HG03575 (cell line): ENCODE measurements around the gene DNAJC18.
"Not testable (repeated sequence)": the region's sequence is repeated elsewhere in the genome, so short reads cannot be mapped to it uniquely, and the experiment has no call there.

ENCODE experiments used
- ATAC-seq: cut with Tn5 transposase; IDR thresholded peaks from one replicate; pipeline ENCODE4 v1.9.1; 2021; ENCODE audit not compliant: unreplicated experiment, insufficient number of reproducible peaks, low FRiP score; ENCODE audit errors: extremely low read depth

DNAJC18 gene

DNA sequence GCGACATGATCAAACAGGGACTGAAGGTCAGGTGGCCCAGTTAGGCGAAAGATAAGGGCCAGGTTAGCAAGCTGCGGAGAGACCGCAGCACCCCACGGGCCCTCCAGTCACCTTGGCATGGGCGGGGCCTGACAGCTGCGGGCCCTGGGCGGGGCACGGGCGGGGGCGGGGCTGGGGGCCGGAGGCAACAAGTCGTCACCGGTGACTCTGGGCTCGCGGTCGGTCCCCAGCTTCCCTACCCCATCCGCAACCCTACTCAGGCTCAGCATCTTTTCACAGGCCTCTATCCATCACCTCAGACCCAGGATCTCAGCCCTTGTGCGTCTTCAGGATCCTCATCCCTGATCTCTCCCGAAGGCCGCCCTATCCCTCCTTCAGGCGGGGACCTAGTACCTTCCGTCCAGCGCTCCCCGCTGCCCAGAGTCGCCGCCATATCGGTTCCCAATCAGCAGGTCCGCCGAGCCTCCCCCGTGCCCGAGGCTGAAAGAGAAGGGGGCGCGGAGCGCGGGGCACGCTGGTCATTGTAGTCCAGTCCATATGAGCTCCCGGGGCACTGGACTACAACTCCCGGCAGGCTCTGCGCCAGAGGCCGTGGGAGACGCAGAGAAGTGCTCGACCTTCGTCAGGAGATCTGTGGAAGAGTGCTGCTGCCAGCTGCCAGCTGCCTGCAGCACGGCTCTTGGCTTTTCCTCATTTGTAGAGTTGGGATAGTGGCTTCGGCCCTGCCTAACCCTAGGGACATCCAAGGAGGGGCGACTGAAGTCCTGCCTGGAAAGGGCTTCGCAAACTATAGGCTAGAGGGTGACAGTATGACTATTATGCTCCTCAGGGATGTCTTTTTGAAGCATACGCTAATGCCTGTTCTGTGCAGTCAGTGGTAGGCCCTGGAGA lies at the start of gene DNAJC18:
Gene DNAJC18 (minus strand): TSS at position 513 of the 891 bp plus-strand sequence. CDS start 80 bp downstream, at position 433.
- peak; percentile 51 for ATAC-seq

DNA sequence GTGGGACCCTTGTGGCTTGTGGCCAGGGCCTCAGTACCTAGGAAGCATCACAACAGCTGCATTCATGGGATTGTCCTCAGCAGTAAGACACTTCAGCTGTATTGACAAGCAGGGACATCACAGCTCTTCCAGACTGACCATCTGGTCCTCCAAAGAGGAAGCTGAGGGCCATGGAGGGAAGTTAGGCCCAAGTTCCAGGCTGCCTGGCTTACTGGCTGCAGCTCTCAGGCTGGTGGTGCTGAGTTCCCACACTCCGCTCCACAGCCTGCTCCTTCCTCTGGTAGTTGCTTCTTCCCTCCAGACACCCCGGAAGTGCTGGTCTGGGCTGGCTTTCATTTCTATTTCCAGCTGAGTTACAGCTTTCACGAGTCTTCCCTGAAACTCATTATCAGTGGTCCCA lies 48.9 kb upstream of the DNAJC18 start:
- ATAC-seq = no peak

GRCh38 chr5:139486201-139486600 lies 46.9 kb upstream of the DNAJC18 start:
- no peak for ATAC-seq

GRCh38 chr5:139482890-139483208 lies 43.5 kb upstream of the DNAJC18 start:
- not testable (repeated sequence) for ATAC-seq

DNA sequence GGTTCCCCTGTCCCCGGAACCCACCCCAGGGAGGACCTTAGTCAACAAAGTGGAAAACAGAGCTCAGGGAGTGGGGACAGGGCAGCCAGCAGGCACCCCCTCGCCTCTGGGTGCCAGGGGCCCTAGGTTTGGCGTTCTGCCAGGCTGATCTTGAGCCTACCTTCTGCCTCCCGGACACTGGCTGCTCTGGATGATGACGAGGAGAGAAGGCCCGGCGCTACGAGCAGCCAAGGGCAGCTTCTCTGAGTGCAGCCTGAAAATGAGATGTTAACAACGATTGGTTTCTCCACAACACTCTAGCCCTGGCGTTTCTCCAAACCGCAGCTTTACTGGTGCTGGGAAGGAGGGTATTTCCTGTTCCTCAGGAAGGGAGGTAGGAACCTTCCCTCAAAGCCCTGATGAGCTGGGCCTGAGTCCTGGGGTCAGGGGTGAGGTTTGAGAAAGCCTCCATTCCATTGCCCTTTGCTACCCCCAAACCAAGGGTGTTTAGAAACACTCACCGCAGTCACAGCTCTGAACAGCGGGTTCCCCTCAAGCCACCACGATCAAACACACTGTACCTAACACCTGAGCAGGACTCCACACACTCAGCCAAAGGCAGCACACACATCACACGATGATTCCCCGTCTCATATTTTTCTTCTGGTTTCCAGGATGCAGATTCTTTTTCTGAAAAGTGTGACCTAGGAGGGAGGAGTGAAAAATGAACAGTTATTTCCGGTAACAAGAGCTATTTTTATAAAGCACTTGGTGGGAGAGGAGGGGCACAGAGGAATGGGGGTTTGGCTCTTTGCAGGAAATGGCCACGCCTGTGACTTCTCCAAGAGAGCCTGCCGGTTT lies 42.9 kb upstream of the DNAJC18 start, which contains the start of gene STING1:
Gene STING1 (minus strand): TSS at position 709 of the 840 bp plus-strand sequence. CDS start 1,054 bp downstream, outside the sequence.
- ATAC-seq = no peak

GRCh38 chr5:139481580-139482049 lies 42.3 kb upstream of the DNAJC18 start:
- ATAC-seq = no peak

DNA sequence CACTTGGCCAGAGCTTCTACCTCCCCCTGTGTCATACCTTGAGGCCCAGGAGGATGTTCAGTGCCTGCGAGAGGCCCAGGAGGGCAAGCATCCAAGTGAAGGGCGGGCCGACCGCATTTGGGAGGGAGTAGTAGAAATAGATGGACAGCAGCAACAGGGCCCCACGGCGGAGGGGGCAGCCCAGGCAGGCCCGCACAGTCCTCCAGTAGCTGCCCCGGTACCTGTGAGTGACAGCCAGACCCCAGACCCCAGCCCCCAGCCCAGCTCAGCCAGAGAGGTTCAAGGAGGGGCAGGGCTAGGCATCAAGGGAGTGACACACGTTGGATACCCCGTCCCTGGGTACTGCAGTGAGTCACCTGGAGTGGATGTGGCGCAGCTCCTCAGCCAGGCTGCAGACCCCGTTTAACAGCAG lies 41.8 kb upstream of the DNAJC18 start:
- no peak for ATAC-seq

- not testable (repeated sequence) for ATAC-seq
These were observed 40.4 kb upstream of the DNAJC18 start for GRCh38 chr5:139479729-139480128.

DNA sequence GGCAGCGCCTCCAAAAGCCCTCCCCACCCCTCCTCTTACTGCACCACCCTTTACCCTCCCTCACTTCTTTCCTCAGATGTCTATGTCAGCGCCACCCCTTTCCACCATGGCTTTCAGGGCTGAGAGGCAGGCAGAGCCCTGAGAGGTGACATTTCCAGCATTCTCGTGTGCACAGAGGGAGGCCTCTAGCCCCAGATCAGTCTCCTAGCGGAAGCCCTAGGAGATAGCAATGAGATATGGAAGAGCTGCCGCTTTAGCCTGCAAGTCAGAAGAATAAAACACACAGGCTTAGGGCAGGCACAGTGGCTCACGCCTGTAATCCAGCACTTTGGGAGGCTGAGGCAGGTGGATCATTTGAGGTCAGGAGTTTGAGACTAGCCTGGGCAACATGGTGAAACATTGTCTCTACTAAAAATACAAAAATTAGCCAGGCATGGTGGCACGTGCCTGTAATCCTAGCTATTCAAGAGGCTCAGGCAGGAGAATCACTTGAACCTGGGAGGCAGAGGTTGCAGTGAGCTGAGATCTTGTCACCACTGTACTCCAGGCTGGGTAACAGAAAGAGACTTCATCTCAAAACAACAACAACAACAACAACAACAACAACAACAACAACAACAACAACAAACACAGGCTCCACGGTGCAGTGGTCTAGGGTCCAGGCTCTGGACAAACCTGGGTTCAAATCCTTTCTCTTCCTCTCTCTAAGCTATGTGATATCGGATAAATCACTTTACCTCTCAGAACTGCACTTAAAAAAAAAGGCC lies 39.5 kb upstream of the DNAJC18 start:
- ATAC-seq = not testable (repeated sequence)

DNA sequence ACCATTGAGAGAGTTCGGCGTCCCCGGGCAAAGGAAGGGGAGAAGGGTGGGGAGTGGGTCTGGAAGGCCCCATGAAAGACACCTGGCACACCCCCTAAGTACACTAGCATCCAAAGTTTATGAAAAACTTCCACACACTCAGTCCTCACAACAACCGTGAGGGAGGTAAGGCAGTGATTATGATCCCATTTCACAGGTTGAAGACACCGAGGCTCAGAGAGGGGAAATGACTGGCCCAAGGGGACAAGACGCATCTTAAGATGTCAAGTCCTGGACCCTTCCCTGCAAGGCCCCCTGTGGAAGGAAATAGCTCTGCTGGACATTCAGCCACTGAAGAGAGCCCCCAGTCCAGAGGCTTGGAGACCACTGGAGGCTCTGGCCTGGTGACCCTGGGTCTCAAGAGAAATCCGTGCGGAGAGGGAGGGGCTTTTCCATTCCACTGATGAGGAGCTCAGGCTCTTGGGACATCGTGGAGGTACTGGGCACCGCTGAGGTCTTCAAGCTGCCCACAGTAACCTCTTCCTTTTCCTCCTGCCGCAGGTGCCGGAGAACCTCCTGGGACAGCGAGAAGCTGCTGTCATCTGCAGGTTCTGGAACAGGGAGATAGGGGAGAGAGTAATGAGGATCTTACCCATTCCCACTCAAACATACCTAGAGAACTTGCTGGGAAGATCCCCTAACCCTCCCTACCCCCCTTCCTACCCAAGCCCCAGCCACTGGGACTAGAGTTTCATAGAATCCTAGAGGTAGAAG lies 36.7 kb upstream of the DNAJC18 start:
- no peak for ATAC-seq

DNA sequence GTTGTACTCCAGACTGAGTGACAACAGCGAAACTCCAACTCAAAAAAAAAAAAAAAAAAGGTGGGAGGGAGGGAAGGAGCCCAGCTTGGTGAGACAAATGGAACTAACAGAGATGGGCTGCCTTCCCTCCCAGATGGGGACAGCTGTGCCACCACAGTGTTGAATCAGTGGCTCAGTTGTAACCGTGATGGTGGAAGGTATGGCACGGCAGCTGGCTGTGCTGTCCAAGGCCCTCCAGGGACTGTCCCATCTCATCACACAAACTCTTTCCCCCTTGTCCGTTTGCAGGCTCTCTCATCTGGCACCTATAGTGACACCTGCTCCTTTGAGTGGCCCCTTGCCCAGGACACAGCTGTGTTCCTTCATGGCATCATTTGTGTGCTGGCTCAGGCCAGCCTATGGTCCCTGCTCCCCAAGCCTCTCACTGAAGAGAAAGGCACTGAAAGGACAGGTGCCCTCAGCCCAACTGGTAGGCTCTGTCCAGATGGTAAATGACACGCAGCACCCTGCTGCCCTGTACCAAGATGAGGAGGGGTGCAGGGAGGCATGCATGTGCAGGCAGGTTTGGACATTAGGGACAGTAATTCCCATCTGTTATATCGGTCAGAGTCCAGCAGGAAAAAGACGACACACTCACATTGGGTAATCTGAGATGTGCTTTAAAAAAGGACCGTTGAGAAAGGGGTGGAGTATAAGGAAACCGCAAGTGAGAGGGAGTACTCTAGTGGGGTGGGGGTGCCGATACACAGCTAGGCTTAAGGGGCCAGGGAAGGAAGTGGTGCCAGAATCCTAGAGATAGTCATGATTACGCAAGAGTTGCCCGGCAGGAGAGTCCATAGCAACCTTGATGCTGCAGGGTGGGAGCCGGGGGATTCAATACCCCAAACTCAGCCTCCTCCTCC lies 35.8 kb upstream of the DNAJC18 start:
- no peak for ATAC-seq

DNA sequence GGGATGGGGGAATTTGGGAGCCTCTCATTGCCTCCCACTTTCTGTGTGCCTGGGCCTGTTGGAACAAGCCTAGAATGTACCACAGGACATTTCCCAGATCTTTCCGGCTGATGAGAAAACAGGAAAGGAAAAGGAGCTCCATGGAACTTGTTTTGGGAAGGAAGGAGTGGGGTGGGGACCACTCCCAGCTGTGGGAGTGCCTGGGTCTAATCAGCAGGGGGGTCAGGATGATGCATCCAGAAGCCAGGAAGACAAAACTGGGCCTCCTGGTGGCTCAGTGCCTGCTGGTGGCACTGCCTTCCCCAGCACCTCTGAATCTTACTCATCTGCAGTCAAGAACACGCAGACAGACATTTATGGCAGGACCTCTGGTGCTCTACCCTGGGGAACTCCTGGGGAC lies 34.2 kb upstream of the DNAJC18 start:
- no peak for ATAC-seq

- no peak for ATAC-seq
These were observed 33.8 kb upstream of the DNAJC18 start for GRCh38 chr5:139473105-139473504.

DNA sequence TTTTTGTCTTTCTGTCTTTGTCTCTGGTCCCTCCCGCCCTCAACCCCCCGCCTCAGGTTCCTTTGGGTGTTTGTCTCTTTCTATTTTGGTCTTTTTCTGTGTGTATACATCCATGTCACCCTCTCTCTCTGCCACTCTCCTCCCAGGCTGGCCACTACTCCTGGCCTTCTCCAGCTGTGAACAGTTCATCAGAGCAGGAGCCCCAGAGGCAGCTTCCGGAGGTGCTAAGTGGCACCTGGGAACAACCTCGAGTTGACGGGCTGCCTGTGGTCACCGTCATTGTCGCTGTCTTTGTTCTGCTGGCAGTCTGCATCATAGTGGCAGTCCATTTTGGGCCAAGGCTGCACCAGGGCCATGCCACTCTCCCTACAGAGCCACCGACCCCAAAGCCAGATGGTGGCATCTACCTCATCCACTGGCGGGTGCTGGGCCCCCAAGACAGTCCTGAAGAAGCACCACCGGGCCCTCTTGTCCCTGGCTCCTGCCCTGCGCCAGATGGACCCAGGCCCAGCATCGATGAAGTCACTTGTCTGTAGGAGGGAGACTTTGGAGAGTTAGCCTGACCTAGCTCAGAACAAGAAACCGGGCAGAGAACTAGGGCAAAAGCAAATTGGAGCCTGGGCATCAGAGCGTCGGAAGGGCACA lies 33.2 kb upstream of the DNAJC18 start:
- no peak for ATAC-seq

GRCh38 chr5:139470821-139471300 lies 31.5 kb upstream of the DNAJC18 start, which contains the start of gene SMIM33:
Gene SMIM33 (plus strand): TSS chr5:139471004. CDS start chr5:139471122, 118 bp downstream.
- no peak for ATAC-seq

DNA sequence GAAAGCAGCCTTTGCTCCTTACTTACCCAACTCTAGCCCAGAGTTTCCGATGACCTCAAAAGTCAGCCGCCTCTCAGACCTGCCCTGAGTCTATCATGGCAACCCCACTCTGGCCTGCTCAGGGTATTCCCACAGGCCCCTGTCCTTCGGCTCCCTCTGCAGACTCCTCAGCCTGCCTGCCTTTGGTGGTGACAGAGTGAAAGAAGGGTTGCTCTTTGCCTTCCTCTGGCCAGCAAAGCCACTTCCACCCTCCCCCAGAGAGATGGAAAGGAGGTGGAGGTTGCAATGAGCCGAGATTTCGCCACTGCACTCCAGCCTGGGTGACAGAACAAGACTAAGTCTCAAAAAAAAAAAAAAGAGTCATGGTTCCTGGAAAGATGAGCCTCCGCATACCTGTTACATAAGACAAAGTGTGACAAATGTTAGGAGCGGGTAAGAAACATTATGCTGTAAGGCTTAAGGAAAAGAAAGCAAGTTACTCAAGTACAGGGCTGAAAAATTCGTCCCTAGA lies 29.2 kb upstream of the DNAJC18 start:
- no peak for ATAC-seq
